Stomach (tissue), 4 donors: ENCODE data around the gene OR51B4.

ENCODE experiments used
- EP300 ChIP-seq: sonication (generic); formaldehyde crosslinking; IDR thresholded peaks from one replicate; pipeline ENCODE4 v1.6.1; 2017; ENCODE audit warnings: antibody characterized with exemption
- POLR2A ChIP-seq, 4 donors: fragments of 450-650 bp; IDR thresholded peaks; one replicate each; pipeline ENCODE4 v1.6.1; 2016; ENCODE audit warnings: antibody characterized with exemption in 4 of 4, control low read depth in 2 of 4, mild to moderate bottlenecking in 1 of 4, moderate library complexity in 1 of 4
- POLR2AphosphoS5 ChIP-seq, 3 donors: sonication (generic); formaldehyde crosslinking; IDR thresholded peaks; one replicate each; pipeline ENCODE4 v1.6.1; 2016; ENCODE audit warnings: antibody characterized with exemption in 3 of 3
- TF ChIP-seq, protein P1 (sequence below), 7 experiments: fragments of 450-650 bp in 4 of 7; fragments of 200-600 bp in 3 of 7; sonication (generic) in 3 of 7; IDR thresholded peaks; one replicate each; pipeline ENCODE4 v1.5.1; 2016 to 2019; ENCODE audit warnings: antibody characterized with exemption in 7 of 7, control low read depth in 2 of 7, mild to moderate bottlenecking in 1 of 7

DNA sequence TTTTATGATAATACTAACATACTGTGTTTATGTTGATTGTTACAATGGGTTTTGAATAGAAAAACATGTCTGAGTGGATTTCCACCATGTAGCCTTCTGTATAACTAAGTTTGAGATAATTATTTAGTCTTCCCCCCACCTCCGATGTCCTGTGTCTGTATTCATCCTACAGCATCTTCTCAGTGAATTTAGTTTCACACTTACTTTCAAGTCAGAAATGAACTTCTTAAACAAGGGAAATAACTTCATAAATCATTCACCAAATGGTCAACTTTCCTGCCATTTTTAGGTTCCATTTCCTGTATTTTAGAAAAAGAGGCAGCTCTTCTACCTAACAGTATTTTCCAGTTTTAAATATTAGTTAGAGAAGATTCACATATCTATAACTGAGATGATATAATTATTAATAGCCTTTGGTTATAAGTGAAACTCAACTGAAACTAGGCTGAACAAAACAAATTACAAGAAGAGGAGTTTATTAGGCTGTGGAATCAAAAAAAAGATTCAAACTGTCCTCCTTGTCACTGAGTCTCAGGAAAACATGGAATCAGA, 38.1 kb upstream of the OR51B4 start:
- TF ChIP-seq, protein P1, sequence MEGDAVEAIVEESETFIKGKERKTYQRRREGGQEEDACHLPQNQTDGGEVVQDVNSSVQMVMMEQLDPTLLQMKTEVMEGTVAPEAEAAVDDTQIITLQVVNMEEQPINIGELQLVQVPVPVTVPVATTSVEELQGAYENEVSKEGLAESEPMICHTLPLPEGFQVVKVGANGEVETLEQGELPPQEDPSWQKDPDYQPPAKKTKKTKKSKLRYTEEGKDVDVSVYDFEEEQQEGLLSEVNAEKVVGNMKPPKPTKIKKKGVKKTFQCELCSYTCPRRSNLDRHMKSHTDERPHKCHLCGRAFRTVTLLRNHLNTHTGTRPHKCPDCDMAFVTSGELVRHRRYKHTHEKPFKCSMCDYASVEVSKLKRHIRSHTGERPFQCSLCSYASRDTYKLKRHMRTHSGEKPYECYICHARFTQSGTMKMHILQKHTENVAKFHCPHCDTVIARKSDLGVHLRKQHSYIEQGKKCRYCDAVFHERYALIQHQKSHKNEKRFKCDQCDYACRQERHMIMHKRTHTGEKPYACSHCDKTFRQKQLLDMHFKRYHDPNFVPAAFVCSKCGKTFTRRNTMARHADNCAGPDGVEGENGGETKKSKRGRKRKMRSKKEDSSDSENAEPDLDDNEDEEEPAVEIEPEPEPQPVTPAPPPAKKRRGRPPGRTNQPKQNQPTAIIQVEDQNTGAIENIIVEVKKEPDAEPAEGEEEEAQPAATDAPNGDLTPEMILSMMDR (IDR thresholded peaks at IDR 0.05): no peak
- TF ChIP-seq POLR2A (IDR thresholded peaks at IDR 0.05) (no peak), EP300 (no peak), POLR2AphosphoS5 (IDR thresholded peaks at IDR 0.05) (no peak)
